NCI-H128 (cell line): Measurements from ENCODE around the gene C1QTNF1.

Experiments used
- DNase-seq: peaks from one replicate; lab custom pipeline; 2025; ENCODE audit not compliant: unreplicated experiment; lab: John Stamatoyannopoulos, UW

C1QTNF1 gene

GRCh38 chr17:79090443-79091225 lies 66.7 kb downstream of the C1QTNF1 start:
- no peak for DNase-seq

DNA sequence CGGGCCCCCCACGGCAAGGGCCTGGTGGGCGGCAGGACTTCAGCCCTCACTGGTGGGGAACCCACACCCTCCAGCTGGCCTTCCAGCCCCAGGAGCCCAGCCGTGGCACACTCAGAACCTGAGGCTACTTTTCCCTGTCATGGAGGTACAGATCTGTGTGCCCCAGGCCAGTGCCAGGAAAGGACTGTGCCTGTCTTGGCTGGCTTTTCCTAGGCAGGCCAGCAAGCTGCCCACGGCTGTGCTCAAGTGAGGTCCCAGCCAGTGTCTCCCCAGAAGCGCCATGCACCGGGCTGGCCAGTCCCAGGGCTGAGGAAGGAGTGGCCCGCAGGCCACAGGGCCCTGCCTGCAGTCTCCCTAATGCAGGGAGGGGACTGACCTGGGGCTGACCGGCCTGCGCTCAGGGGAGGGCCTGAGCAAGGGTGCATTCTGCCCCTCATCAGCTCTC lies 67.3 kb downstream of the C1QTNF1 start:
- no peak for DNase-seq

DNA sequence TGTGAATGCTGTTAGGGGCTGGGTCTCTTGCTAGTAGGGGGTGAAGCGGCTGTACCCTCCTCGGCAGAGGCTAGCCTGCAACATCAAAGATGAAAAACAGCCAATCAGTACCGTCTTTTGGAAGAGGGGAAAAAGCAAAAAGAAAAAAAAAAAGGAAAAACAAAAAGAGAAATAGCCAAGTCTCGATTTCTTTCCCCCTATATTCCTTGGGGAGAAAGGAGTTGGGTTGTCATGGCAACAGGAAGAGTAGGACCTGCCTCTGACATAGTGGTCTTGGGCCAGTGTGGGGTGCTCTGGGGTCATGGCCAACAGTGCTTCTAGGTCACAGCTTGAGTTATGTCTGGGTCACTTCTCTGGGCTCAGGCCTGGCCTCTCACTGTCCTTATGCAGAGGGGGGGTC lies 68.6 kb downstream of the C1QTNF1 start:
- no peak for DNase-seq

DNA sequence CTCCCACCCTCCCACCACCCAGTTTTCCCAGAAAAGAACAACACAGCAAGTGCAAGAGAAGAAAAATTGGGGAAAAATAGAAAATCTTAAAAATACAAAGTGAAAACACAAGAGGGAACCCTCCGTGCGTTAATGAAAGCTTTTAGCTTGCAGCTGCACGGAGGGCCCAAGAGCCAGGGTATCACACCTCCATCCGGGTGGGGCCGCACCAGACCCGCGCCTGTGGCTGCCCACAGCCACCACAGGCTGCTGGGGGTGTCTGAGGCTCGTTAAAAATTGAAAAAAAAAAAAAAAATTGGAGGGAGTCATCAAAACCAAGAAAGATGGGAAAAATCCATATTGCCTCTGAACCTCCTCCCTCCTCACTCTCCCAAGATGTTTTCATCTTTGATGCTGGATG lies 69.3 kb downstream of the C1QTNF1 start:
- DNase-seq, result no peak

GRCh38 chr17:79094261-79094660 lies 70.3 kb downstream of the C1QTNF1 start:
- DNase-seq, result no peak

DNA sequence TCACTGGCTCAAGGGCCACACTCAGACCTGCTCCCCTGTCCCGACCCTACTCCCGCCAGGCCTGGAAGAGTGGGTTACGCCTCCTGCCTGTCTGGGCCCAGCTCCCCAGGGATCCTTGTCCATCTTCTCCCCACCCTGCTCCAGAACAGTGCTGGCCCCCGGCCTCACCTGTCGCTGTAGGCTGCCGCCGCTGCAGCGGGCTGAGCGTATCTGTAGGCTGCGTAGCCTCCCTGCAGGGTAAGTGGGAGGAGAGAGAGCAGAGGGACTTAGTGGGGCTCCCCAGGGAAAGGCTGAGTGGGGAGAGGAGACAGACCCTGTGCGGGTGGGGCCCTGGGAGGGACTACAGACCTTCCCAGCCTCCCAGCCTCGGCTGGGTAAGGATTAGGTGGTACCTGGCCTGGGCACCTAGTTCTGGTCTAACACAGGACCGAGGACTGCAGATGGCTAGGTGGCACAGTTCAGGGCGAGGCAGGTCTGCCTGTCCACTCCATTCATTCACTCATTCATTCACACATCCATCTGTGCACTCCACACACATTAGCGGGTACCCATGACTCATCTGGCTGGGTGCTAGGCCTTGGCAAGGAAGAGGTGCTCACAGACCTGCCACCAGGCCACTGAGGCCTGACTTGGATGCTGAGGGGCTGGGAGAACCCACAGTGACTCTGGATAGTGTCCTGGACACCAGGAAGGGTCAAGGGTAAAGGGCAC lies 71.5 kb downstream of the C1QTNF1 start:
- no peak for DNase-seq

GRCh38 chr17:79096477-79096876 lies 72.5 kb downstream of the C1QTNF1 start:
- DNase-seq, result no peak

GRCh38 chr17:79097226-79098055 lies 73.5 kb downstream of the C1QTNF1 start:
- no peak for DNase-seq

DNA sequence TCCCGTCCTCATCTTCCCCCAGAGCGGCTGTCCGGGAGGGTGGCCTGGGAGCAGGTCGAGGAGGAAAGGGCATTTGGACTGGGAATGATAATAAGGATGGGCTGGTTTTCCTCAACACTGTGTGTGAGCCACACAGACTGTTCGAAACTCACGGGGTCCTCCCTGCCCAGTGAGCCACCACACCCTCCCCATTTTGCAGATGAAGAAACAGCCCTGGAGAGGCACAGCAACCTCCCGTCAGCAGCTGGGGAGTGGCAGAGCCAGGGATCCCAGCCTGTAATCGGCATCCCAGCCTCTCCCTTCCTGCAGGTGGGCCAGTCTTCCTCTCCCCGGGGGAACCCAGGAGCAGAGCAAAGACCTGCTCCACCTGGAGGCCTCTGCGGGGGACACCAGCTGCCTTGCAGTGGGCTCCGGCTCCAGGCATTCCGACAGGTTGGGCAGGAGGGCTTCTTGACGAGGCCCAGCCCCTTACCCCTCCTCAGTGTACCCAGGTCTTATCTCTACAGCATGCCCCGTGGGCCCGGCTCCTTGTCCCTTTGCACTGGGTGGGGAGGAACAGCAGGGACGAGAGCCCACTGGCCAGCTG lies 74.4 kb downstream of the C1QTNF1 start:
- DNase-seq, result no peak
